Measurements from ENCODE around the gene ABT1. TPM values are rescaled to one million over a fixed set of nuclear protein-coding genes. Genes with fewer than 3 reads are reported as not detected.

Gene ABT1
- total and polyA plus RNA-seq, 2 of the 8 experiments (the other 6 are each of a cell fraction or from before 2014, with no cell fraction given): 20.5 to 30.7 TPM

DNA sequence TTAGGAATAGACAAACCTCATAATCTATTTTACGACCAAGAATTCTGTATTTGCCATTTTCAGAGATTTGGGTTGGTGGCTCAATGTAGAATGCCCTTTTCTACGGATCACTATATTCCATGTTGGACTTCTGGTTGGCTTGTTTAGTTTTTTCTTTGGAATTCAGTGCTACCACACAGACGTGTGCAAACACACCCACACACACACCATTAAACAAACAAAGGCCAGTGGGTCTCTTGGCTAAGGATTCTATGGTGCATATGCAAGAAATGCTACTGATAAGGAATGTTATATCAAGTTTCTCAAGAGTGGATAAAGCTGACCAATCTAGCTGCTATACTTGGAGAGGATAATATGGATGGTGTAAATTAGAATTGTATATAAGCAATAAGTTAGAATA lies 8.0 kb downstream of the ABT1 start:
- no peak overlapping the region for H3K14ac ChIP-seq (ENCODE audit: insufficient read length)
- no peaks in the 10 kb centered on the region for H3K79me1 ChIP-seq (ENCODE audit: low read depth, low read length)
- DNase-seq (ENCODE audit: low read depth in 1 of 2, low spot score in 2 of 2): no peak
- no peak overlapping the region for H2BK15ac ChIP-seq (ENCODE audit: low read length)
- H2BK120ac ChIP-seq (replicated peaks; ENCODE audit: low read depth, low read length): no peak overlapping the region
- CTCF ChIA-PET (ENCODE audit: partially characterized antibody): no interaction called here
- H3K4me2 ChIP-seq (ENCODE audit: insufficient read depth in 1 of 2, low read depth in 2 of 2, low read length in 2 of 2): no peak overlapping the region
- no peak overlapping the region for H2BK5ac ChIP-seq (ENCODE audit: low read depth, low read length)
- H4K8ac ChIP-seq (ENCODE audit: extremely low read depth, insufficient read depth, low read length): no peak overlapping the region
- no peaks in the 10 kb centered on the region for H3K79me2 ChIP-seq (ENCODE audit: control insufficient read depth in 1 of 2, insufficient read depth in 2 of 2, low read length in 2 of 2)
- H3K36me3 ChIP-seq (ENCODE audit: control insufficient read depth in 2 of 4, insufficient read depth in 4 of 4, low read length in 3 of 4): no peaks in the 10 kb centered on the region
- H4K91ac ChIP-seq (replicated peaks; ENCODE audit: insufficient read length, low read length): no peak overlapping the region
- no peak overlapping the region for H3K18ac ChIP-seq (ENCODE audit: extremely low read depth, low read length)
- no peak overlapping the region for H2BK12ac ChIP-seq (ENCODE audit: low read depth, low read length)
- TF ChIP-seq BACH1 (IDR thresholded peaks at IDR 0.05; ENCODE audit: low read length): no peak
- no peak for TF ChIP-seq SP4 (IDR thresholded peaks at IDR 0.05; ENCODE audit: low read length)
- no peak for TF ChIP-seq TAF7 (optimal IDR thresholded peaks at IDR 0.05; ENCODE audit: borderline replicate concordance, low read depth, low read length)
- TF ChIP-seq, protein P1, sequence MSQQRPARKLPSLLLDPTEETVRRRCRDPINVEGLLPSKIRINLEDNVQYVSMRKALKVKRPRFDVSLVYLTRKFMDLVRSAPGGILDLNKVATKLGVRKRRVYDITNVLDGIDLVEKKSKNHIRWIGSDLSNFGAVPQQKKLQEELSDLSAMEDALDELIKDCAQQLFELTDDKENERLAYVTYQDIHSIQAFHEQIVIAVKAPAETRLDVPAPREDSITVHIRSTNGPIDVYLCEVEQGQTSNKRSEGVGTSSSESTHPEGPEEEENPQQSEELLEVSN (IDR thresholded peaks at IDR 0.05): no peak
- no peak for TF ChIP-seq SP1 (IDR thresholded peaks at IDR 0.05; ENCODE audit: low read depth, low read length)
- no peak for TF ChIP-seq CHD2 (IDR thresholded peaks at IDR 0.05; ENCODE audit: low read length)
- no peak for TF ChIP-seq MAFK (IDR thresholded peaks at IDR 0.05; ENCODE audit: low read depth, low read length)
- TF ChIP-seq HDAC6 (IDR thresholded peaks at IDR 0.05; ENCODE audit: low read depth, low read length): no peak
- no peak for TF ChIP-seq JUND (IDR thresholded peaks at IDR 0.05; ENCODE audit: low read length)
- TF ChIP-seq POLR2AphosphoS5 (IDR thresholded peaks at IDR 0.05; ENCODE audit: low read depth, low read length): no peak
- TF ChIP-seq TCF12 (IDR thresholded peaks at IDR 0.05; ENCODE audit: low read depth, low read length): no peak
- no peak for TF ChIP-seq TEAD4 (IDR thresholded peaks at IDR 0.05; ENCODE audit: low read depth, low read length)
- no peak for TF ChIP-seq SIX5 (IDR thresholded peaks at IDR 0.05; ENCODE audit: low read depth, low read length)
- TF ChIP-seq, protein P2, sequence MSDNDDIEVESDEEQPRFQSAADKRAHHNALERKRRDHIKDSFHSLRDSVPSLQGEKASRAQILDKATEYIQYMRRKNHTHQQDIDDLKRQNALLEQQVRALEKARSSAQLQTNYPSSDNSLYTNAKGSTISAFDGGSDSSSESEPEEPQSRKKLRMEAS (IDR thresholded peaks at IDR 0.05): no peak
- TF ChIP-seq KDM1A (IDR thresholded peaks at IDR 0.05; ENCODE audit: borderline replicate concordance, low read length): no peak
- TF ChIP-seq SIRT6 (IDR thresholded peaks at IDR 0.05; ENCODE audit: low read length): no peak
- no peak for TF ChIP-seq CREB1 (IDR thresholded peaks at IDR 0.05)
- no peak overlapping the region for H3K23ac ChIP-seq (ENCODE audit: insufficient read length)
- 67% methylated on average over 3 of the region's 3 CpGs; no CpG with 5 or more reads in 1 of the 2 experiments for WGBS, 2 experiments (ENCODE audit: extremely low coverage in 1 of 2, insufficient coverage in 1 of 2, insufficient read length in 1 of 2, insufficient replicate concordance in 2 of 2, low coverage in 1 of 2, low lambda C conversion rate in 2 of 2, missing lambda C conversion rate in 1 of 2)
- H3K9me3 ChIP-seq (ENCODE audit: insufficient read depth in 2 of 2, low read depth in 1 of 2, low read length in 1 of 2): no peaks in the 10 kb centered on the region
- H3K23me2 ChIP-seq (ENCODE audit: low read depth, low read length): no peaks in the 10 kb centered on the region
- H2BK20ac ChIP-seq (ENCODE audit: low read length): no peak overlapping the region
- H3K9ac ChIP-seq (replicated peaks in 1 of 4; ENCODE audit: extremely low read depth in 1 of 4, low read depth in 3 of 4, low read length in 3 of 4): no peak overlapping the region
- peaks cover 0 to 6% (median 0%) of the 10 kb centered on the region in 4 experiments; a peak in 2 of 7 replicates for H3K27me3 ChIP-seq (replicated peaks in 1 of 4; ENCODE audit: control insufficient read depth in 3 of 4, extremely low read depth in 1 of 4, insufficient read depth in 3 of 4, low read length in 3 of 4)
- H3K27ac ChIP-seq (ENCODE audit: low read depth, low read length): no peak overlapping the region
- H3K4me1 ChIP-seq (replicated peaks in 1 of 4; ENCODE audit: control insufficient read depth in 3 of 4, insufficient read depth in 4 of 4, low read length in 3 of 4): no peaks in the 10 kb centered on the region
- no peak overlapping the region for H2AK5ac ChIP-seq (ENCODE audit: low read depth, low read length)
- no peak overlapping the region for H4K5ac ChIP-seq (ENCODE audit: insufficient read length, low read depth, low read length)
- H4K20me1 ChIP-seq (replicated peaks in 1 of 2; ENCODE audit: control insufficient read depth in 1 of 2, insufficient read depth in 2 of 2, low read length in 2 of 2): no peaks in the 10 kb centered on the region
- POLR2A ChIA-PET (ENCODE audit: partially characterized antibody): no interaction called here
- no peak overlapping the region for H3K4ac ChIP-seq (replicated peaks; ENCODE audit: insufficient read length, low read depth, low read length)
- H3K4me3 ChIP-seq (ENCODE audit: extremely low read depth in 1 of 4, insufficient read depth in 2 of 4, low read depth in 3 of 4, low read length in 4 of 4): no peak overlapping the region
- no peak overlapping the region for H3K56ac ChIP-seq (replicated peaks; ENCODE audit: insufficient read length, low read depth, low read length)
- no peak for FAIRE-seq
- H2AFZ ChIP-seq (ENCODE audit: low read length): no peak overlapping the region
